ENCODE measurements around the gene ATP5IF1.

The ATP5IF1 gene

DNA sequence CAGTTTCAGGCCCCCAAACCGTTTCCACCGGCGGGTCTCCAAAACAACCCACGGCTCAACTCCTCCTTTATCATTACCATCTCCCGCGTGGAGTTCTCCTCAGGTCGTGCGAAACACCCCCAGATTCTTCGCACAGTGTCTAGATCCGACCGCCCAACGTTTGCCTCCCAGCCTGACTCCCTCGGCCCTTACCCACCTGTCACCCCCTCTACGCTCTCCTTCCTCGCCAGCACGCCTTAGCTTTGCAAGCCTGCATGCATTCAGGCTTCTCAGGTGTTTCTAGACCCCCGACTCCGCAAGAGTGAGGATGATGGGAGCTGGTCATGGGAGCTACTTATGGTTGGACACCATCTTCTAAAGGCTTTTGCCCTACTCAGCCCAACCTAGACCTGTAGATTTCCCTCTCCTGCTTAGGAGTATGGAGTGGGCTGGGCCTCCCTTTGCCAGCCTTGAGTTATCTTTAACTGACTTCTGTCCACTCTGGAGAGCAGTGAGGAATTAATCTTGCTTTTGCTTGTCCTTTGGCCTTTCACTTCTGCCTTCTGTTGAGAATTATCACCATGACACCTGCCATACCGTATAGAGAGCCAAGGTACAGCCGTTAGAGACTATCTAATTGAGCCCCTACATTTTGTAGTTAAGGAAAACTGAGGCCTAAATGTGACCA, 865 bp downstream of the ATP5IF1 start:
- peak overlapping the region; percentile 82 for H3K4me3 ChIP-seq (ENCODE audit: low read depth, low read length)
- TF ChIP-seq, protein P1, sequence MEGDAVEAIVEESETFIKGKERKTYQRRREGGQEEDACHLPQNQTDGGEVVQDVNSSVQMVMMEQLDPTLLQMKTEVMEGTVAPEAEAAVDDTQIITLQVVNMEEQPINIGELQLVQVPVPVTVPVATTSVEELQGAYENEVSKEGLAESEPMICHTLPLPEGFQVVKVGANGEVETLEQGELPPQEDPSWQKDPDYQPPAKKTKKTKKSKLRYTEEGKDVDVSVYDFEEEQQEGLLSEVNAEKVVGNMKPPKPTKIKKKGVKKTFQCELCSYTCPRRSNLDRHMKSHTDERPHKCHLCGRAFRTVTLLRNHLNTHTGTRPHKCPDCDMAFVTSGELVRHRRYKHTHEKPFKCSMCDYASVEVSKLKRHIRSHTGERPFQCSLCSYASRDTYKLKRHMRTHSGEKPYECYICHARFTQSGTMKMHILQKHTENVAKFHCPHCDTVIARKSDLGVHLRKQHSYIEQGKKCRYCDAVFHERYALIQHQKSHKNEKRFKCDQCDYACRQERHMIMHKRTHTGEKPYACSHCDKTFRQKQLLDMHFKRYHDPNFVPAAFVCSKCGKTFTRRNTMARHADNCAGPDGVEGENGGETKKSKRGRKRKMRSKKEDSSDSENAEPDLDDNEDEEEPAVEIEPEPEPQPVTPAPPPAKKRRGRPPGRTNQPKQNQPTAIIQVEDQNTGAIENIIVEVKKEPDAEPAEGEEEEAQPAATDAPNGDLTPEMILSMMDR (IDR thresholded peaks at IDR 0.05; ENCODE audit: low read depth, low read length, missing control alignments): no peak
- DNase-seq (ENCODE audit: low read depth): no peak
- in situ Hi-C loops (cut with HindIII; ENCODE audit: low sequenced_read_pairs): no loop called here

DNA sequence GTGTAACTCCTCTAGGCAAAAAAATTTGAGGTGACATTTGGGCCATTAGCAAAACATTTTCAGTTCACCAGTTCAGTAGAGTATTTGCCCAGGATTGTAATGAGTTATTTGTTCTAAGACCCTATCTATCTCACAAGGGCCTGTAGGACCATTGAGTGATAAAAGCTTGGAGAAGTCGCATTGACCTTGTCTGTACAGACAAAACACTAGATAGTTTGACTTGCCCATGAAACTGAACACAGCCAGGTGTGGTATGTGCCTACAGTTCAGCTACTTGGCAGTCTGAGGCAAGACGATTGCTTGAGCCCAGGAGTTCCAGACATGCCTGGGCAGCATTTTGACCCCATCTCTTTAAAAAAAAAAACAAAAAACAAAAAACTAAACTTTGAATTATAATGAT, 3.1 kb downstream of the ATP5IF1 start:
- DNase-seq (ENCODE audit: low read depth): no peak
- in situ Hi-C loops (cut with HindIII; ENCODE audit: low sequenced_read_pairs): no loop called here

DNA sequence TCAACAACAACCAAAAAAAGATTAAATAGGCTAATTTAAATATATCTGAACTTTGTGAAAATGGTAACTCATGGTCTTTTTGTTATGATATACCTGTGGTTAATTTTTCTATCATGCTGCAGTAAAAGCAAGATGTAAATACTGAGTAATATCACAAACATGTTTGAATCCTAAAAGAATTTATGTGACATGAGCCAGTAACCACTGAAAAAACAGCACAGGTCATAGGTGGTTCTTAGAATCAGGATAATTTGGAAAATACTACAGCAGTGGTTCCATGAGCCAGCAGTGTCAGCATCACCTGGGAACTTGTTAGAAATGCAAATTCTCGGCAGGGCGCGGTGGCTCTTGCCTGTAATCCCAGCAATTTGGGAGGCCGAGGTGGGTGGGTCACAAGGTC, 4.1 kb downstream of the ATP5IF1 start:
- no peak overlapping the region for H3K4me3 ChIP-seq (ENCODE audit: low read depth, low read length)
- in situ Hi-C loops (cut with HindIII; ENCODE audit: low sequenced_read_pairs): no loop called here
- DNase-seq (ENCODE audit: low read depth): no peak
- TF ChIP-seq, protein P1 (IDR thresholded peaks at IDR 0.05; ENCODE audit: low read depth, low read length, missing control alignments): no peak

More for the DNA sequence above, 3.1 kb downstream of the ATP5IF1 start:
- H3K4me3 ChIP-seq (ENCODE audit: low read depth, low read length): no peak overlapping the region
- TF ChIP-seq, protein P1 (IDR thresholded peaks at IDR 0.05; ENCODE audit: low read depth, low read length, missing control alignments): no peak

DNA sequence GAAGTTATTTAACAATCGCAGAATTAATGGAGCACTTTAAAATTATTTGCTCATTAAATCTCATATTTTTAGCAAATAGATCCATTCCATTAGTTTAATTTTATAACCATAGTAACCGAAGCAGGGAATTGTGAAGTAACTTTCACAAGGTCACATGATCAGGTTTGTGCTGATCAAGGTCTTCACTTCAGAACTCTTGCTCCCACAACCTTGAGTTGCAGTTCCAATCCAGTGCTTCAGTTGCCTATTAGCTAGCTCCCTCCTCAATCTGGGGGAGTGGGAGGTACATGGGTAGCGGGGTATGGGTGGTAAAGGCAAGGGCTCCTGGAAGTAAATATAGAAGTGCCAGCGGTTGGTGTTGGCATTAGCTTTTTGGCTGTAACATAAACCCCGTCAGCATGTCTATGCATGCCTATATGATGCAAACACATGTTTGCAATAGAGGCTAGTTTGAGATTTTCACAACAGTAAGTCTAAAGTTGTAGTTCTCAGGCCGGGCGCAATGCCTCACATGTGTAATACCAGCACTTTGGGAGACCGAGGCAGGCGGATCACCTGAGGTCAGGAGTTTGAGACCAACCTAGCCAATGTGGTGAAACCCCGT, 5.8 kb downstream of the ATP5IF1 start:
- H3K4me3 ChIP-seq (ENCODE audit: low read depth, low read length): no peak overlapping the region
- DNase-seq (ENCODE audit: low read depth): no peak
- TF ChIP-seq, protein P1 (IDR thresholded peaks at IDR 0.05; ENCODE audit: low read depth, low read length, missing control alignments): no peak
- in situ Hi-C loops (cut with HindIII; ENCODE audit: low sequenced_read_pairs): no loop called here

DNA sequence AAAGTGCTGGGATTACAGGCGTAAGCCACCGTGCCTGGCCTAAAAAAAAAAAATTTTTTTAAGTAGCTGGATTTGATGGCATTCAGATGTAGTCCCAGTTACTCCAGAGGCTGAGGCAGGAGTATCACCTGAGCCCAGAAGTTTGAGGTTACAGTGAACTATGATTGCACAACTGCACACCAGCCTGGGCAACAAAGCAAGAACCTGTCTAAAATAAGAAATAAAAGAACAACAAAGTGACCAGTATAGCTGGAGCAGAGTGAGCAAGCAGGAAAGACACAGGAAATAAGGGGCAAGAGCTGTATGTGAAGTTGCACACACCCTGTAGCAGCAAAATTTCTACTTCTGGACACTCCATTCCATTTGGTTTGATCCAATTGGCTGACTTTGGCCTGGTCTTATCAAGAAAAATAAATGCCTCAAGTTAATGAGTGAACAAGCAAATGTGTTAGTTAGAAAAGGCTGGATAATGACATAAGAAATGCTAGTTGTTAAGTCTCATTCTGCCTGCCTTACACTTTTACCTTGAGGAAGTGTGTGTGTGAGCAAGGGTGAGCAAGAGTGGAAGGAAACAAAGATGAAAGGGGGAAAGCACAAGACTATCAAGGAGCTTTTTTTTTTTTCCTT, 7.9 kb downstream of the ATP5IF1 start:
- no peak overlapping the region for H3K4me3 ChIP-seq (ENCODE audit: low read depth, low read length)
- DNase-seq (ENCODE audit: low read depth): no peak
- TF ChIP-seq, protein P1 (IDR thresholded peaks at IDR 0.05; ENCODE audit: low read depth, low read length, missing control alignments): no peak
- in situ Hi-C loops (cut with HindIII; ENCODE audit: low sequenced_read_pairs): no loop called here

DNA sequence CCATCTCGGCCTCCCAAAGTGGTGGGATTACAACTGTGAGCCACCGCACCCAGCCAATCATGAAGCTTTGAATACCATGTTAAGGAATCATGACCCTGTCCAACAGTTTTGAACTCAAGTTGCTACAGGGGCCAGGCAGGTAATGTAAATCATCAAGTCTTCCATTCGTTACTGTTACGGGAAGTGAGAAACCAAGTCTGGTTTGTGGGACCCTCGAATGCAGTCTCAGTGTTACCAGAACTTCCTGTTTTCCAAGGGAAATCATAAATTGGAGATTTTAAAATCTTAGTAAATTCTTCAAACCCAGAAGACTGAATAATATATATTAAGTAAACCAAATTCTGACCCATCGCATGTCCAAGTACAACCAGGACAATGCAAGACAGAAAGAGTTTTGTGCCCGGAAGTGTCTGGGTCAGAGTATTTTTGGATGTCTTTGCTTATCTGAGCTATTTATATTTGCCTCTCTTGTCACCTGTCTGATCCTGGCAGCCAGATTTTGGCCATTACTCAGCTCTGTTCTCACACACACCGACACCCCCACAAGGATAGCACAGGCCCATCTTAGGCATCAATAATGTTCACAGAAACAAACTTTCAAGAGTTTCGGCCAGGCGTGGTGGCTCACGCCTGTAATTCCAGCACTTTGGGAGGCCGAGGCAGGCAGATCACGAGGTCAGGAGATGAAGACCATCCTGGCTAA, 8.8 kb downstream of the ATP5IF1 start:
- H3K4me3 ChIP-seq (ENCODE audit: low read depth, low read length): no peak overlapping the region
- DNase-seq (ENCODE audit: low read depth): no peak
- in situ Hi-C loops (cut with HindIII; ENCODE audit: low sequenced_read_pairs): no loop called here
- TF ChIP-seq, protein P1 (IDR thresholded peaks at IDR 0.05; ENCODE audit: low read depth, low read length, missing control alignments): no peak

All from astrocyte of the cerebellum (primary cell).